ENCODE results near the gene GPRIN1.

The GPRIN1 gene

GRCh38 chr5:176650354-176650884, 40.5 kb upstream of the GPRIN1 start:
- peaks cover 4 to 12% of the 10 kb centered on the region in 2 experiments; a peak in 2 of 3 replicates for H3K36me3 ChIP-seq (ENCODE audit: control insufficient read depth in 2 of 2, insufficient read depth in 1 of 2, low read length in 2 of 2)
- CTCF ChIA-PET, result interaction anchor here (0.5 to 3.4 kb wide), 4 partner anchors 8 to 336 kb away, joined by 3 to 23 read pairs (median 6); no protein-coding TSS in a partner anchor
- POLR2A ChIA-PET, result interaction anchor here (0.7 kb wide), 1 partner anchor 21 kb away, joined by 4 read pairs; the partner anchor contains the start of gene SNCB
- no peak overlapping the region for H3K27ac ChIP-seq (ENCODE audit: extremely low read depth, low read depth, low read length)
- H3K9me3 ChIP-seq (ENCODE audit: control insufficient read depth, insufficient read depth, low read depth, low read length), result no peaks in the 10 kb centered on the region
- H3K4me3 ChIP-seq (ENCODE audit: low read depth, low read length), result no peak overlapping the region
- TF ChIP-seq ZNF785 (tag by site-specific recombination; IDR thresholded peaks at IDR 0.05) (no peak), KLF8 (tag by site-specific recombination; IDR thresholded peaks at IDR 0.05) (no peak), SP2 (tag by site-specific recombination; IDR thresholded peaks at IDR 0.05) (peak; percentile 48), SCRT2 (tag by site-specific recombination; IDR thresholded peaks at IDR 0.05) (0 out of 2 replicates have a peak, but pooled peaks have one; percentile 9)
- 0 out of 2 replicates have a peak, but pooled peaks cover 2% of the 10 kb centered on the region for H3K4me1 ChIP-seq (ENCODE audit: control insufficient read depth, insufficient read depth, low read length)

- Histone ChIP-seq H3K9me3 (ENCODE audit: control insufficient read depth, insufficient read depth, low read depth, low read length) (no peaks in the 10 kb centered on the region), H3K27ac (ENCODE audit: extremely low read depth, low read depth, low read length) (no peak overlapping the region), H3K36me3 (ENCODE audit: control insufficient read depth in 2 of 2, insufficient read depth in 1 of 2, low read length in 2 of 2) (peaks cover 4 to 8% of the 10 kb centered on the region in 2 experiments; a peak in 2 of 3 replicates), H3K4me1 (ENCODE audit: control insufficient read depth, insufficient read depth, low read length) (0 out of 2 replicates have a peak, but pooled peaks cover 2% of the 10 kb centered on the region), H3K4me3 (ENCODE audit: low read depth, low read length) (peak overlapping the region; percentile 64; the same call in 1 of the 2 replicates)
- TF ChIP-seq ZFHX2 (tag by site-specific recombination; conservative IDR thresholded peaks at IDR 0.05) (peak; percentile 98), EGR2 (tag by site-specific recombination; IDR thresholded peaks at IDR 0.05; ENCODE audit: low read depth) (peak; percentile 95), ZNF16 (tag by site-specific recombination; IDR thresholded peaks at IDR 0.05; ENCODE audit: low read depth) (no peak), OSR2 (tag by site-specific recombination; IDR thresholded peaks at IDR 0.05) (0 out of 2 replicates have a peak, but pooled peaks have one; percentile 13), ZNF558 (tag by site-specific recombination; IDR thresholded peaks at IDR 0.05) (no peak), ZNF600 (tag by site-specific recombination; IDR thresholded peaks at IDR 0.05) (peak; percentile 65)
- POLR2A ChIA-PET, result interaction anchor here (0.9 kb wide), 1 partner anchor 12 kb away, joined by 3 read pairs; no protein-coding TSS in a partner anchor
- CTCF ChIA-PET, result interaction anchor here (1.5 to 2.7 kb wide), 4 partner anchors 10 to 74 kb away, joined by 3 to 9 read pairs (median 7); no protein-coding TSS in a partner anchor
Measured at GRCh38 chr5:176648474-176649194, 38.7 kb upstream of the GPRIN1 start.

GRCh38 chr5:176647843-176648473, 38.0 kb upstream of the GPRIN1 start:
- Histone ChIP-seq H3K4me3 (ENCODE audit: low read depth, low read length) (peak overlapping the region; percentile 64), H3K27ac (ENCODE audit: extremely low read depth, low read depth, low read length) (peak overlapping the region; percentile 66; the same call in 1 of the 2 replicates), H3K36me3 (ENCODE audit: control insufficient read depth in 2 of 2, insufficient read depth in 1 of 2, low read length in 2 of 2) (peaks cover 0 to 2% of the 10 kb centered on the region in 2 experiments; a peak in 1 of 3 replicates), H3K4me1 (ENCODE audit: control insufficient read depth, insufficient read depth, low read length) (0 out of 2 replicates have a peak, but pooled peaks cover 2% of the 10 kb centered on the region), H3K9me3 (ENCODE audit: control insufficient read depth, insufficient read depth, low read depth, low read length) (no peaks in the 10 kb centered on the region)
- POLR2A ChIA-PET, result interaction anchor here (0.9 to 1.2 kb wide), 3 partner anchors 12 to 104 kb away, joined by 3 to 10 read pairs (median 4); partner anchors contain the start of genes EIF4E1B and SNCB
- CTCF ChIA-PET, result interaction anchor here (1.7 to 2.7 kb wide), 4 partner anchors 13 to 74 kb away, joined by 6 to 13 read pairs (median 8); no protein-coding TSS in a partner anchor
- peak; percentile 74 for TF ChIP-seq ZNF335 (tag by site-specific recombination; conservative IDR thresholded peaks at IDR 0.05)
- no peak for TF ChIP-seq ZNF626 (tag by site-specific recombination; IDR thresholded peaks at IDR 0.05)
- TF ChIP-seq ZNF121 (tag by site-specific recombination; IDR thresholded peaks at IDR 0.05), result no peak
- TF ChIP-seq GLIS2 (tag by site-specific recombination; IDR thresholded peaks at IDR 0.05), result peak; percentile 38; the same call in 1 of the 2 replicates
- no peak for TF ChIP-seq ZNF600 (tag by site-specific recombination; IDR thresholded peaks at IDR 0.05)
- peak; percentile 40 for TF ChIP-seq SP3 (tag by site-specific recombination; IDR thresholded peaks at IDR 0.05)
- peak; percentile 70; the same call in 1 of the 2 replicates for TF ChIP-seq PATZ1 (tag by site-specific recombination; IDR thresholded peaks at IDR 0.05)
- TF ChIP-seq PRDM10 (tag by site-specific recombination; IDR thresholded peaks at IDR 0.05), result peak; percentile 24; the same call in 1 of the 2 replicates
- TF ChIP-seq KLF17 (tag by site-specific recombination; IDR thresholded peaks at IDR 0.05), result 0 out of 2 replicates have a peak, but pooled peaks have one; percentile 44
- TF ChIP-seq ZNF548 (tag by site-specific recombination; IDR thresholded peaks at IDR 0.05), result no peak
- peak; percentile 41; the same call in 1 of the 2 replicates for TF ChIP-seq IKZF3 (tag by site-specific recombination; IDR thresholded peaks at IDR 0.05)
- peak; percentile 32; the same call in 1 of the 2 replicates for TF ChIP-seq ZBTB48 (tag by site-specific recombination; IDR thresholded peaks at IDR 0.05)
- TF ChIP-seq EGR2 (tag by site-specific recombination; IDR thresholded peaks at IDR 0.05; ENCODE audit: low read depth), result 0 out of 2 replicates have a peak, but pooled peaks have one; percentile 29
